GM19023 (cell line): ENCODE results near the gene C2orf42.
"Not testable (repeated sequence)": the region's sequence is repeated elsewhere in the genome, so short reads cannot be mapped to it uniquely, and the experiment has no call there.

Source experiments
- ATAC-seq: cut with Tn5 transposase; IDR thresholded peaks from one replicate; pipeline ENCODE4 v1.9.1; 2021; ENCODE audit warnings: mild to moderate bottlenecking, moderate library complexity; ENCODE audit not compliant: unreplicated experiment

C2orf42 gene

GRCh38 chr2:70181363-70181956 is 9.4 kb downstream of the C2orf42 start:
- peak; percentile 78 for ATAC-seq

DNA sequence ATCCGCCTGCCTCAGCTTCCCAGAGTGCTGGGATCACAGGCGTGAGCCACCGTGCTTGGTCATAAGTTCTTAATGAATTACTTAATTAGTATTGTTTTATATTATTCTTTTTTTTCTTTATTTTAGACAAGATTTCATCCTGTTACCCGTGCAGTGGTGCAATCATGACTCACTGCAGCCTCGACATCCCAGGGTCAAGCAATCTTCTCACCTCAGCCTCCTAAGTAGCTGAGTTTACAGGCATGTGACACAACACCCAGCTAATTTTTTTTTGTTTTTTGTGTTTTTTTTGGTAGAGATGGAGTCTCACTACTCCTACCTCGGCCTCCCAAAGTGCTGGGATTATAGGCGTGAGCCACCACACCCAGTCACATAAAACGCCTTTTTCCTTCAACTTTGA is 17.3 kb downstream of the C2orf42 start:
- ATAC-seq, result no peak

- not testable (repeated sequence) for ATAC-seq
Measured at GRCh38 chr2:70169654-70170245, 21.1 kb downstream of the C2orf42 start.

DNA sequence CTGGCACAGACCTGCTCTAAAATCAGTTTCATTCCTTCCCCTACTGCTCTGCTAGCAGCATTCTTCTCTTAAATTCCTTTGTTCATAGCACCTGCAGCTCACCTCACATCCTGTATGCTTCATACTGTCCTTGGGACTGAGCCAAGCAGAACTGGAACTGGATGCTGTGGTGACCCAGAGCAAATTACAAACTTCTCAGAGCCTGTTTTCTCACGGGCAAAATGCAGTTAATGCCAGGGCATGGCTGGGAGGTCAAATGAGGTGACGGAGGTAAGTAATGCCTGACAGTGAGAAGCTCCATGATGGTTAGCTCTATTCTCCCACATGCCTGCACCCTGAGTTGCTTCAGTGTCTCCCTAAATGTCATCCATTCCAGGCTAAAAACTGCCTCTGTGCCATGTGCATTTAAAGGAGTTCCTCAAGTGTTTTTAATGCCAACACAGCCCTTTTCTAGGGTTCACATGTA is 29.7 kb downstream of the C2orf42 start:
- ATAC-seq, result peak; percentile 63

DNA sequence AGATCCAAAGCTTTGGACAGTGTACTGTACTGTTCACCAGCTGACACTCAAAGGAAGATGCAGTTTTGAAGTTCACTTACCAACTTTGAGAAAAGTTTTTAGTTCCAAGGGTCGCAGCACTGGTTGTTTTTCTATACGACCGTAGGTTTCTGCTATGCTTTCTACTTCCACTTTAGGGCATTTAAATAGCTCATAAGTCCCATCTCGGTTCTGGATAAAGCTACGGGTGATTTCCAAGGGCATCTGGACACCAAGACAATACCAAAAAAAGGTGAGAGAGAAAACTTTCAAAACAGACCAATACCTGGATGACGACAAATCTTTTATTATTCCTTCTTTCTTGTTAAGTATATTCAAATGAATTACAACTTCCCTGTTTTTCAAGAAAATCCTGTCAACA is 30.3 kb downstream of the C2orf42 start:
- no peak for ATAC-seq

- not testable (repeated sequence) for ATAC-seq
Measured at GRCh38 chr2:70149130-70149686, 41.6 kb downstream of the C2orf42 start.

- not testable (repeated sequence) for ATAC-seq
Measured at GRCh38 chr2:70148211-70148760, 42.5 kb downstream of the C2orf42 start.

DNA sequence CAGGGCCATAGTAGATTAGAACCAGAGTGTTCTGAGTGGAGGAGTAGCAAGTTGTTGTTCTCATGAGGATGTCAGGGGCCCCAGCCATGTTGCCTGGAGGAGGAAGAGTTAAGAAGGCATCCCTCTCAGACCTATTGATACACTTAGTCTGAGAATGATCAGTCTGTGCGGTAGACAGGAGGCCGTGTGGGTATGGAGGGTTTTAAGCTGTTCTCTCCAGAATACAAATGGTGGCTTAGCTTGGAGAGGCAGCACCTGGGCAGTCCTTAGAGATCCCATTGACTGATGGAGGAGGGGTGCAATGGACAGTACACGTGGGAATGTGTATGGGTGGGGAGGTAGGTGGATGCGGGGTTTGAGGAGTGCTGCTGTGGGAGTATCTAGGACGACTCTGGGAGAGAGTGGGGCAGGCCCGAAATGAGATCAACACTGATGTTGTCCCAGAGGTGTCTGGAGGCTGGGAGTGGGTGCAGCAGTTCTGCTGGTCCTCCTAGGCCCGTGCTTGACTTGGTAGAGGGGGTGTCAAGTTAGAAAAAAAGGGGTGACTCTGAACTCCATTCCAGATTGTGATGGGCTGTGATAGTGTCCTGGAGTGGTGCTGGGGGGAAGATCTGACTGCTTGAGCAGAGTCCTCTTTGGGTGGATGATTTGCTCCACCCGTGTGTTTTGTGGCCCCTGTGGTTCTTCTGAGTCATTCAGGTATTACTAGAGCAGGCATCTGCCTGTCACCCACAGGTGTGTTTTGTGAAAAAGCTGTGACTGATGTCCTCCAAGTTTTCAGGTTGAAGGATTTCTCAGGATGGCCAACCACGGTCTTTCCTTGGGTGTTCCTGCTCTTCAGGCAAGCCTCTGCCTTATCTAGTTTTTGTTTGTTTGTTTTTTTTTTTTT is 44.7 kb downstream of the C2orf42 start:
- no peak for ATAC-seq

GRCh38 chr2:70145144-70145490 is 45.7 kb downstream of the C2orf42 start:
- ATAC-seq, result no peak

GRCh38 chr2:70144443-70145143 is 46.2 kb downstream of the C2orf42 start:
- no peak for ATAC-seq

DNA sequence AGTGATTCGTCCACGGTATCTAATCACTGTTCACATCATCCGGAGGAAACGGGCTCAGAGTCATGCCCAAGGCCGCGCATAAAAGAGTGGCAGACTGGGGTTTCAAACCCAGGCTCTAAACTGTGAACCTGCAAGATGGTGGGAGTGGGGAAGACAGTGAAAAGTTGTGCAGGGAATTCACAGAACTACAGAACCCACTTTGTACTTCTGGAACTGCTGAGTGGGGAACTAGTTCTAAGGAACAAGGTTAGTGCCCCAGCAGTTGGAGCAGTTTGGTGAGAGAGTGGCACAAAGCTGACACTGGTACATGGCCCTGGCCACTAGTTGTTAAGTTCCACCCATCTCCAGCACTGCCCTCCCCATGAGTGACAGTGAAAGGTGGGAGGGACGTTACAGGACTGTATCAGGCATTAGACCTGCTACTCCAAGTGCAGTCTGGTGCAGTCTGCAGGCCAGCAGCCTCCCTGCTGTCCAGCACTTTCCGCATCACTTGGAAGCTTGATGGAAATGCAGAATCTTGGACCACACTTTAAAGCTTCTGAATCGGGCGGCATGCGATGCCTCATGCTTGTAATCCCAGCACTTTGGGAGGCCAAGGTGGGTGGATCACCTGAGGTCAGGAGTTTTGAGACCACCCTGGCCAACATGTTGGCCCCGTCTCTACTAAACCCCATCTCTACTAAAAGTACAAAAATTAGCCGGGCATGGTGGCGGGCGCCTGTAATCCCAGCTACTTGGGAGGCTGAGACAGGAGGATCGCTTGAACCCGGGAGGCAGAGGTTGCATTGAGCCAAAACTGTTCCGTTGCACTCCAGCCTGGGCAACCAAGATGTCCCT is 47.3 kb downstream of the C2orf42 start:
- no peak for ATAC-seq

GRCh38 chr2:70142590-70143313 is 48.1 kb downstream of the C2orf42 start:
- ATAC-seq, result peak; percentile 70

DNA sequence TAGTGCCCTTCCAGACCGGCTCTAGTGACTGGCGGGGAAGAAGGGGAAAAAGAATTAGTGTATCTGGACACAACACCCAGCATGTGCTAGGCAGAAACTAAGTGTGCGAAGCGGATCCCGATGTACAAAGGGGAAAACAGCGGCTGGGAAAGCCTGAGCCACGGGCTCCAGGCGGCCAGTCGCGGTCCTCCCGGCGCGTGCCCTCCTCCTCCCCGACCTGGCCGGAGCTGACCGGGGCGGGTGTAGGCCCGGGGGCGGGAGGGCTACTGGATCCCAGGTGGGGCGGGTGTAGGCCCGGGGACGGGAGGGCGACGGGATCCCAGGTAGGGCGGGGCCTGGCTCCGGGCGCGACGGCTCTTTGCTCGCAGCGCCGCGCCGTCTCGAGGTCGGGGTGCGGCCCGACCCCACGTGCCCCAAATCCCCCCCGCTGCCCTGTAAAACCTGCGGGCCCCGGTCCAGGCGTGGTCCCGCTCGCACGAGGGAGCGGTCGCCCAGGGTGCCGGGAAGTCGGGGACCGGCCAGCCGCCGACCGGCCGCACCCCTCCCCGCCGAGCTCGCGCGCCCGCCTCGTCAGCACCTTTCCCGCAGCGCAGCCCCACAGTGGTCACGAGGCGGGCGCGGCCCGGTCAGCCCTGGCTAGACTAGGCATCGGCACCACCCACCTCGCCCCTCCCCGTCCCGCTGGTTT is 48.8 kb downstream of the C2orf42 start:
- peak; percentile 34 for ATAC-seq

DNA sequence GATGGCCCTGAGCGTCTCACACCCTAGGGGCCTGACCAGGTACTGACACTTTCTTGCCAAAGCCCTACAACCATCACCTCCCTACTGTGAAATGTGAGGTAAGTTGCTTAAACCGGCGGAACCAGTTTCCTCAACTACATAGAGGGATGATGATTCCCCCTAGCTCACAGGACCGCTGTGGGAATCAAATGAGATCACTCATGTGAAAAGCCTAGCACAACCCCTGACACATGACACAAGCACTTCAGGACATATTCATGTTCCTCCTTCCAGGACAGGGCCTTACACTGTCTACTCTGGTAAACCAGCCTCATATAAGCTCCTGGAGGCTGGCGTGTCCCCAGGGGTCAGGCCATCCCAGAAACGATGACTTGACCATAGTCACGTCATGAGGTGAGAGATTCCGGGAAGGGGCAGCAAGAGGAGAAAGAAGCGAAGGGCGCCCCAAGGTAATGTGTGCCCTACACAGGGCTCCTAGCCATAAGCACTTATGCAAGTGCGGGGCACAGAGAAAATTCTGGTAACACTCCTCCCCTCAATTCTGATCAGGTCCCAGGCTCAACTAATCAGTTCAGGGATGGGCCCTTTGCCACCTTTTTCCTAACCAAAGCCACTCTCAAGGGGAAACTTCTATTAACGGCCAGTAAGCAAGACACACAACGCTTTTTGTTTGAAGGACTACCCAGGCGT is 49.5 kb downstream of the C2orf42 start:
- peak; percentile 37 for ATAC-seq

GRCh38 chr2:70140791-70141211 is 50.0 kb downstream of the C2orf42 start:
- ATAC-seq, result no peak

DNA sequence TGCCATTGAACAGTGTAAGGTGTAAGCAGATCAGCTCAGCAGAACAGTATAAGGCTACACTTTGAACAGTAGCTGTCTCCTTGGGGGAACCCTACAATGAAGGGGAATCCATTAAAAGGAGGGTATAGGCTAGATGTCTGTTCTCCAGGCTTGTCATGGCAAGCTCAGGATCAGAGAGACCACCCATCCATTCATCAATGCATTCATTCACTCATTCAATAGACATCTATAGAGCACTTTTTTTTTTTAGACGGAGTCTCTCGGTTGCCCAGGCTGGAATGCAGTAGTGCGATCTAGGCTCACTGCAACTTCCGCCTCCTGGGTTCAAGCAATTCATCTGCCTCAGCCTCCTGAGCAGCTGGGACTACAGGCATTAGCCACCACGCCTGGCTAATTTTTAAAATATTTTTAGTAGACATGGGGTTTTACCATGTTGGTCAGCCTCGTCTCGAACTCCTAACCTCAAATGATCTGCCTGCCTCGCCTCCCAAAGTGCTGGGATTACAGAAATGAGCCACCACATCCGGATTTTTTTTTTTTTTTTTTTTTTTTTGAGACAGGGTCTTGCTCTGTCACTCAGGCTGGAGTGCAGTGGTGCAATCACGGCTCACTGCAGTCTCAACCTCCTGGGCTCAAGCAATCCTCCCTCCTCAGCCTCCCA is 56.4 kb downstream of the C2orf42 start:
- ATAC-seq, result not testable (repeated sequence)
